ENCODE results near the gene UBASH3A.

Gene UBASH3A

DNA sequence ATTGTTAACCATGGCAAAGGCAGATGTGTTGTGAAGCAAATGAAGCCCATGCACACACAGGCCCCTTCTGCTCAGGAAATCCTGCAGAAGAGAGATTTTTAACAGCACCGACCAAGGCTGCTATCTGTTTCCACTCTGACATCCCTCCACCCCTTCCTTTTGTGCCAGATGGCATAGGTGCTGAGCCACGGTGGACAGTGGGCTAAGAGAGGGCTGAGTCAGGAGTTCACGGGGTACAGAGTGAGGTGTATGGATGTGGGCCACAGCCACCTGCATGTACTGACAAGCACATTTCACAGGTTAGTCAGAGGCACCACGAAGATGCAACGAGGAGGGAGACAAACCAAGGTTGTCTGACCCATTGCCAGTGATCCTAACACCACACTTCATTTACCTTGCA, 82.8 kb downstream of the UBASH3A start:
- TF ChIP-seq, protein P1, sequence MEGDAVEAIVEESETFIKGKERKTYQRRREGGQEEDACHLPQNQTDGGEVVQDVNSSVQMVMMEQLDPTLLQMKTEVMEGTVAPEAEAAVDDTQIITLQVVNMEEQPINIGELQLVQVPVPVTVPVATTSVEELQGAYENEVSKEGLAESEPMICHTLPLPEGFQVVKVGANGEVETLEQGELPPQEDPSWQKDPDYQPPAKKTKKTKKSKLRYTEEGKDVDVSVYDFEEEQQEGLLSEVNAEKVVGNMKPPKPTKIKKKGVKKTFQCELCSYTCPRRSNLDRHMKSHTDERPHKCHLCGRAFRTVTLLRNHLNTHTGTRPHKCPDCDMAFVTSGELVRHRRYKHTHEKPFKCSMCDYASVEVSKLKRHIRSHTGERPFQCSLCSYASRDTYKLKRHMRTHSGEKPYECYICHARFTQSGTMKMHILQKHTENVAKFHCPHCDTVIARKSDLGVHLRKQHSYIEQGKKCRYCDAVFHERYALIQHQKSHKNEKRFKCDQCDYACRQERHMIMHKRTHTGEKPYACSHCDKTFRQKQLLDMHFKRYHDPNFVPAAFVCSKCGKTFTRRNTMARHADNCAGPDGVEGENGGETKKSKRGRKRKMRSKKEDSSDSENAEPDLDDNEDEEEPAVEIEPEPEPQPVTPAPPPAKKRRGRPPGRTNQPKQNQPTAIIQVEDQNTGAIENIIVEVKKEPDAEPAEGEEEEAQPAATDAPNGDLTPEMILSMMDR (IDR thresholded peaks at IDR 0.05; ENCODE audit: extremely low read depth, missing control alignments) = no peak
- no peak for DNase-seq (ENCODE audit: low spot score)

DNA sequence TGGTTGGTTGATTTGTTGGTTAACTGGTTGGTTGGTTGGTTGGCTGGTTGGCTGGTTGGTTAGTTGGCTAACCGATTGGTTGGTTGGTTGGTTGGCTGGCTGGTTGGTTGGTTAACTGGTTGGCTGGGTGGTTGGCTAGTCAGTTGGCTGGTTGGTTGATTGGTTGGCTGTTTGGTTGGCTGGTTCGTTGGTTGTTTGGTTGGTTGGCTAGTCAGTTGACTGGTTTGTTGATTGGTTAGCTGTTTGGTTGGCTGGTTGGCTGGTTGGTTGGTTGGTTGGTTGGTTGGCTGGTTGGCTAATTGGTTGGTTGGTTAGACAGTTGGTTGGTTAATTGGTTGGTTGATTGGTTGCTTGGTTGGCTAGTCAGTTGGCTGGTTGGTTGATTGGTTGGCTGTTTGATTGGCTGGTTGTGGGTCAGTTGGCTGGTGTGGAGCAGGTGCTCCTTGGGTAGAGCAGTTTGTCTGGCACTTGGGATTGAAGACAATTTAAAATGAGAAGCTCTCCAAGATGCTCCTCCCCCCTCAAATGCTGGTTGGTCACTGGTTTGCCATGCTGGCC, 85.4 kb downstream of the UBASH3A start:
- DNase-seq (ENCODE audit: low spot score) = no peak
- TF ChIP-seq, protein P1 (IDR thresholded peaks at IDR 0.05; ENCODE audit: extremely low read depth, missing control alignments) = no peak

DNA sequence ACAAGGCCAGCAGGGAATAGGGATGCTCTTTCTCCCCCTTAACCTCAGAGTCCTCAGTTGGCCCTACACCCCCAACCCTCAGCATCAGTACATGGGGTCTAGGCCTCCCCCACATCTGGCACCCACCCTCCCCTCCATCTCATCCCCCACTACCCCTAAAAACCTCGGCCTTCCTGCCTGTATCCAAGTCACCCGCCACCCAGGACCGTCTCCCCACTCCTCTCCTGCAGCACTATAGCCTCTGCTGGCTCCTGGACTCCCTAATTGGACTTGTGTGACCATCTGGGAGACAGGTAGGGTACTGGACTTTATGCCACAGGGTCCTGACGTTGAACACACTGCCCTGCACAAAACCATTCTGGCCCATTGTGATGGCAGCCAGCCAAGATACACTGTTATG, 86.3 kb downstream of the UBASH3A start:
- DNase-seq (ENCODE audit: low spot score) = no peak
- TF ChIP-seq, protein P1 (IDR thresholded peaks at IDR 0.05; ENCODE audit: extremely low read depth, missing control alignments) = no peak

DNA sequence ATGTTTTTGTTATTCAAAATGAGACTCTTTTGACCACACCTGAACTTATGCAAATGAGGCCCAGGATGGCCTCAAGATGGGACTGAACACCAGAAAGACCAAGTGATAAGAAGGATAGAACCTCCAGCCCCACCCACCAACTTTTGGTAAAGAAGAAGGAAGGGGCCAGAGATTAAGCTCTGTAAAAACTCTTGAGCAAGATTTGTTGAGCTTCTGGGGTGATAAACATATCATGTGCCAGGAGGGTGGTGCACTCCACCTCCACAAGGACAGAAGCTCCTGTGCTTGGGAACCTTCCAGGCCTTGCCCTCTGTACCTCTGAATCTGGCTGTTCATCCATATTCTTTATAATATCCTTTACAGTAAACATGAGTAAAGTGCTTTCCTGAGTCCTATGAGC, 87.0 kb downstream of the UBASH3A start:
- no peak for DNase-seq (ENCODE audit: low spot score)
- TF ChIP-seq, protein P1 (IDR thresholded peaks at IDR 0.05; ENCODE audit: extremely low read depth, missing control alignments) = no peak

DNA sequence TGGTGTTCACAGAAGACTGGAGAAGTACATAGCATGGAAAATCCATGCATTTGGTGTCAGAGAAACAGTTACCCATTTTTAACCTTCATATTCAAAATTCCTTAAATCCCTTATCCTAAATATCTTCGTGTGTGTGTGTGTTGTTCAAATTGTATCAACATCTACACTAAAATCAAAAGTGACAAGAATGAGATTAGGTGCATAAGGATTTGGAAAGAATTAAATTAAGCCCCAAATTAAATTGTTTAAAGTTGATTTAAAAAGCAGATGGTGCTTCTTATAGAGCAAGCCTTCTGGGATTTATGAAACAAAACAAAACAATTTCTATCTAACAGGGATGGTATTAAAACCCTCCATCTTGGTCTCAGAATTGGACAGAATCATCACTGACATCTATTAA, 87.6 kb downstream of the UBASH3A start:
- TF ChIP-seq, protein P1 (IDR thresholded peaks at IDR 0.05; ENCODE audit: extremely low read depth, missing control alignments) = no peak

DNA sequence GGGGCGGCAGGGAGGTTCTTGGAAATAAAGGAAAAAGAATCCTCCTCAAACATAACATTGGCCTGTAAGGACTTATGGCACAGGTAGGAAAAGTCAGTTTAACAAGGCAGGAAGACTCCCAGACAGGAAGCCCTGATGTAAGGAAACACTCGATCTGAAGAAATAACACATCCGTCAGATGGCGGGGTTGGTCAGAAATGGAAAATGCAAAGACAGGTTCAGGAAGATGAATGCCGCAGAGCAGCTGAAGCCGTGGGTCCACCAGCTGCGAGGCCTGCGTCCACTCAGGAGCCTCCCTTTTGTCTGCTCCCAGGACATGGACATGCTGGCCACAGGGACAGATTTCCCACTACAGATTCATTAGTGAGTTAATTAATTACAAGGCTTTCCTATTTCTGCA, 88.5 kb downstream of the UBASH3A start:
- no peak for DNase-seq (ENCODE audit: low spot score)
- TF ChIP-seq, protein P1 (IDR thresholded peaks at IDR 0.05; ENCODE audit: extremely low read depth, missing control alignments) = no peak

More for the DNA sequence above, 87.6 kb downstream of the UBASH3A start:
- DNase-seq (ENCODE audit: low spot score) = no peak

DNA sequence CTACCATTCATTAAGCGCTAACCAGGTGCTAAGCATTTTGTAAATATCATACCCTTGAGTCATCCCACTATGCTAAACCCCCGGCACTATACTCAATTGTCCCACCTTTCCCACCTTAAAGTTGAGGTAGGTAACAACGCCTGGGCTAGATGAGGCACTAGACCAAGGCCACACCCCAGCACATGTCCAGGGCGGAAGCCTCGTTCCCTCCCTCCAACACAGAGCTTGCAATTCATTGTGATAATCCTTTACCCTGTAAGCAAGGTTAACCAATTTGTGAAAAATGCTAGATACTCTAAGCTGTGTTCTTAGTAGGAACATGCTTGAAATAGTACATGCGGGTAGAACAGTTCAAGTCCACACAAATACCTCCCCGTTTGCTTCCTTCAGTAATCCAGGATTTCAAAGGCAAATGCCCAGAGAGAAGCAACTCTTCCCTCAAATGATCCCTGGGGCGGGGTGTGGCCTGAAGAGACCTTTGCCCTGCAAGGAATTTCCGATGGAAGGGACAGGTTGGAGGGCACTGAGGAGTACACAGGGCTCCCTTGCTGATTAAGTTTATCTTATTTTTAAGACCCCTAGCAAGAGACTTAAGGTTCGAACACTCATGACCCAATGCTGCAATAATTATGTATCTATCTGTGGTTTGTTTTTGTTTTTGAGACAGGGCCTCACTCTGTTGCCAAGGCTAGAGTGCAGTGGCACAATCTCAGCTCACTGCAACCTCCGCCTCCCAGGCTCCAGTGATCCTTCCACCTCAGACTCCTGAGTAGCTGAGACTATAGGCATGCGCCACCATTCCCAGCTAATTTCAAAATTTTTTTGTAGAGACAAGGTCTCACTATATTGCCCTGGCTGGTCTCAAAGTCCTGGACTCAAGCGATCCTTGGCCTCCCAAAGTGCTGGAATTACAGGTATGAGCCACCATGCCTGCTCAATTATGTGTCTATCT, 89.7 kb downstream of the UBASH3A start:
- DNase-seq (ENCODE audit: low spot score) = no peak
- TF ChIP-seq, protein P1 (IDR thresholded peaks at IDR 0.05; ENCODE audit: extremely low read depth, missing control alignments) = no peak
